Epithelial cell of proximal tubule (primary cell): Measurements from ENCODE around the gene C12orf57. TPM values are rescaled to one million over a fixed set of nuclear protein-coding genes. Genes with fewer than 3 reads are reported as not detected.
A peak's percentile ranks its signal among the peaks of the same experiment; 100 is the strongest.

Experiments used
- DNase-seq: peaks from one replicate; pipeline ENCODE4 v3.0.0-alpha.2; 2011; ENCODE audit warnings: low read depth
- H3K4me3 ChIP-seq: 2 replicates; pipeline ENCODE4 v1.5.1; 2011; ENCODE audit warnings: low read depth, mild to moderate bottlenecking, low read length
- CTCF ChIP-seq: conservative IDR thresholded peaks from 2 replicates; pipeline ENCODE4 v1.5.1; 2012; ENCODE audit warnings: low read depth, mild to moderate bottlenecking, low read length
- total RNA-seq: library from RNA; depleted of rRNA; stranded (reverse); fragments of >200 nt; gene quantifications from 2 replicates; pipeline ENCODE4 v1.2.3, GENCODE V29; 2015

C12orf57 gene
- total RNA-seq, 1 donor from 2014 or later, result 174 TPM

GRCh38 chr12:6946033-6946919 lies 2.5 kb downstream of the C12orf57 start:
- peak overlapping the region; percentile 64 for H3K4me3 ChIP-seq
- no peak for DNase-seq
- TF ChIP-seq CTCF, result no peak

- no peak for TF ChIP-seq CTCF
- H3K4me3 ChIP-seq, result peak overlapping the region; percentile 64
- no peak for DNase-seq
These were observed 3.1 kb downstream of the C12orf57 start for GRCh38 chr12:6946920-6947374.

- DNase-seq, result no peak
- H3K4me3 ChIP-seq, result no peak overlapping the region
- no peak for TF ChIP-seq CTCF
These were observed 3.8 kb downstream of the C12orf57 start for GRCh38 chr12:6947615-6948014.

- TF ChIP-seq CTCF, result no peak
- H3K4me3 ChIP-seq, result no peak overlapping the region
- no peak for DNase-seq
These were observed 5.2 kb downstream of the C12orf57 start for GRCh38 chr12:6948873-6949594.

GRCh38 chr12:6950401-6950801 lies 6.6 kb downstream of the C12orf57 start:
- TF ChIP-seq CTCF, result peak; percentile 32
- no peak overlapping the region for H3K4me3 ChIP-seq
- DNase-seq, result no peak

- no peak for TF ChIP-seq CTCF
- no peak for DNase-seq
These were observed 7.2 kb downstream of the C12orf57 start, which contains the start of gene PTPN6 for GRCh38 chr12:6950811-6951540. TSS of gene PTPN6 (plus strand) at chr12:6951356. CDS start at chr12:6951513, 157 bp downstream.

More at GRCh38 chr12:6950811-6951540, 7.2 kb downstream of the C12orf57 start, which contains the start of gene PTPN6:
- no peak within 1 kb of the TSS for H3K4me3 ChIP-seq
